Measurements from ENCODE around the gene TBC1D1.

DNA sequence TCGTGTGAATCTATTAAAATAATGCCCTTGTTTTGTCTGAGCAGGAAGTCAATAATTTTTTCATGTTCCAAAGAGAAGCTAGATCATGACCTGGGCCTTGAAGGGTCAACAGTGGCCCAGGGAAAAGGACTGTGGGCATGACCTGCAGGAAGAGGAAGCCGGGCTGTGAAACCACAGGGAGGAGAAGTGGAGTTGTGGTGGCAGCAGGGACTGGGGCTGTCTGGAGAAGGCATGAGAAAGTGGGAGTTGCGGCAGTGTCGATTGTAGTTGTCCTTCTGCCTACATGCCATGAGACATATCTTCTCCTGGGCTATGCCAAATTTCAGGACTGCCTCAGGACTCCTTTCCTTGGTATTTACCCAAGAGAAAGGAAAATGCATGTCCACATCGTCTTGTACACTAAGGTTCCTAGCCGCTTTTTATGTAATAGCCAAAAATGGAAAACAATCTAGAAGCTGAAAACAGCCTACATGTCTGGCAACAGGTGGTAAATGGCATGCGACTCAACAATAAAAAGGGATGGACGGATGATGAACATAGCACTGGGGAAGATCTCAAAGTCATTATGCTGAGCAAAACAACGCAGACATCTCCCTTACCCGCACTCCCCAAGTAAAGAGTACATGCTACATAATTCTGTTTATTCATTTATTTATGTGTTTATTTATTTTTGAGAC is 55.8 kb downstream of the TBC1D1 start:
- TF ChIP-seq, protein P1, sequence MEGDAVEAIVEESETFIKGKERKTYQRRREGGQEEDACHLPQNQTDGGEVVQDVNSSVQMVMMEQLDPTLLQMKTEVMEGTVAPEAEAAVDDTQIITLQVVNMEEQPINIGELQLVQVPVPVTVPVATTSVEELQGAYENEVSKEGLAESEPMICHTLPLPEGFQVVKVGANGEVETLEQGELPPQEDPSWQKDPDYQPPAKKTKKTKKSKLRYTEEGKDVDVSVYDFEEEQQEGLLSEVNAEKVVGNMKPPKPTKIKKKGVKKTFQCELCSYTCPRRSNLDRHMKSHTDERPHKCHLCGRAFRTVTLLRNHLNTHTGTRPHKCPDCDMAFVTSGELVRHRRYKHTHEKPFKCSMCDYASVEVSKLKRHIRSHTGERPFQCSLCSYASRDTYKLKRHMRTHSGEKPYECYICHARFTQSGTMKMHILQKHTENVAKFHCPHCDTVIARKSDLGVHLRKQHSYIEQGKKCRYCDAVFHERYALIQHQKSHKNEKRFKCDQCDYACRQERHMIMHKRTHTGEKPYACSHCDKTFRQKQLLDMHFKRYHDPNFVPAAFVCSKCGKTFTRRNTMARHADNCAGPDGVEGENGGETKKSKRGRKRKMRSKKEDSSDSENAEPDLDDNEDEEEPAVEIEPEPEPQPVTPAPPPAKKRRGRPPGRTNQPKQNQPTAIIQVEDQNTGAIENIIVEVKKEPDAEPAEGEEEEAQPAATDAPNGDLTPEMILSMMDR (conservative IDR thresholded peaks at IDR 0.05): no peak
- TF ChIP-seq ZFX (IDR thresholded peaks at IDR 0.05): no peak
